ENCODE results near the gene TUBB3.
"Not testable (repeated sequence)": the region's sequence is repeated elsewhere in the genome, so short reads cannot be mapped to it uniquely, and the experiment has no call there.

Gene TUBB3

GRCh38 chr16:89918453-89919347, 4.4 kb upstream of the TUBB3 start, which contains the start of gene MC1R:
MC1R (plus strand) TSS chr16:89918862; CDS start chr16:89919259, 397 bp downstream.
- DNase-seq, result no peak

GRCh38 chr16:89919535-89920406, 3.4 kb upstream of the TUBB3 start:
- DNase-seq, result no peak

- no peak for DNase-seq
These were observed 2.4 kb upstream of the TUBB3 start for GRCh38 chr16:89920723-89921122.

- DNase-seq, result no peak
These were observed 1.9 kb upstream of the TUBB3 start for GRCh38 chr16:89921131-89921701.

- no peak for DNase-seq
These were observed 1.3 kb upstream of the TUBB3 start for GRCh38 chr16:89921702-89922476.

- DNase-seq, result no peak
These were observed 662 bp upstream of the TUBB3 start for GRCh38 chr16:89922477-89922883.

GRCh38 chr16:89923640-89924296, 626 bp downstream of the TUBB3 start:
- no peak for DNase-seq

- no peak for DNase-seq
These were observed 1.3 kb downstream of the TUBB3 start for GRCh38 chr16:89924297-89924924.

- DNase-seq, result no peak
These were observed 1.8 kb downstream of the TUBB3 start for GRCh38 chr16:89924925-89925307.

- DNase-seq, result no peak
These were observed 2.5 kb downstream of the TUBB3 start for GRCh38 chr16:89925596-89926079.

GRCh38 chr16:89931305-89931896, 8.3 kb downstream of the TUBB3 start:
- no peak for DNase-seq

- no peak for DNase-seq
These were observed 8.8 kb downstream of the TUBB3 start for GRCh38 chr16:89931964-89932363.

- not testable (repeated sequence) for DNase-seq
These were observed 10.9 kb downstream of the TUBB3 start for GRCh38 chr16:89934019-89934418.

GRCh38 chr16:89934611-89935553, 11.7 kb downstream of the TUBB3 start:
- DNase-seq, result no peak

GRCh38 chr16:89935620-89936019, 12.5 kb downstream of the TUBB3 start:
- not testable (repeated sequence) for DNase-seq

GRCh38 chr16:89936034-89936433, 12.9 kb downstream of the TUBB3 start:
- no peak for DNase-seq

- no peak for DNase-seq
These were observed 13.4 kb downstream of the TUBB3 start for GRCh38 chr16:89936508-89936907.

- DNase-seq, result no peak
These were observed 13.8 kb downstream of the TUBB3 start for GRCh38 chr16:89936981-89937380.

- no peak for DNase-seq
These were observed 15.2 kb downstream of the TUBB3 start for GRCh38 chr16:89938175-89938885.
